H7 (cell line): ENCODE measurements around the gene SH3GL2. TPM values are rescaled to one million over a fixed set of nuclear protein-coding genes. Genes with fewer than 3 reads are reported as not detected.

Experiments used
- DNase-seq: peaks from one replicate; pipeline ENCODE4 v3.0.0; 2012
- H3K27me3 ChIP-seq: 2 replicates; pipeline ENCODE4 v1.6.0; 2011; ENCODE audit warnings: mild to moderate bottlenecking, low read length; ENCODE audit not compliant: control insufficient read depth, insufficient read depth
- H3K36me3 ChIP-seq: replicated peaks from 2 replicates; pipeline ENCODE4 v1.5.1; 2011; ENCODE audit warnings: low read length; ENCODE audit not compliant: control insufficient read depth, insufficient read depth
- H3K4me3 ChIP-seq: 2 replicates; pipeline ENCODE4 v1.5.1; 2011; ENCODE audit warnings: low read depth, mild to moderate bottlenecking, control low read depth, low read length, moderate library complexity; ENCODE audit not compliant: insufficient read depth
- total RNA-seq: library from RNA; depleted of rRNA; stranded (reverse); fragments of >200 nt; shearing (Covaris generic); gene quantifications from 2 replicates; pipeline ENCODE4 v1.2.3, GENCODE V29; 2014

SH3GL2 gene
- total RNA-seq, 1 experiment from 2014 or later, result 0.80 TPM

DNA sequence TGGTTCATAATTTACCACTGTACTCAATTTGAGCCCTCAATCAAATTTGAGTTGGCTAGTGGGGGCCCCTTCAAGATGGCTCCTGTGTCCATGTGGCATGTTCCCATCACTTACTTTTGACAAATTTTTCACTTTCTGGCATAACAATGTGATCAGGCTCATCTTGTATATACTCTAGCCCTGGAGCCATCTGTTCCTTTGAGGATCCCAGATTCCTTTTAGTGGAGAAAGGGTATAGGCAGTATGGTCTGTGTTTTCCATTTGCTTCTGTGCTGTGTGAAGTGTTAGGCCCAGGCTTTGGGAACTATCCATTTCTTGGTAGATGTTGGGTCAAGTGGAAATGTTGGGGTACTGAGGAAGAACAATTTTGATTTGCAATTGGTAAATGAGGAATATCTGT is 45.7 kb downstream of the SH3GL2 start:
- no peak overlapping the region for H3K4me3 ChIP-seq
- DNase-seq, result no peak
- H3K36me3 ChIP-seq, result no peaks in the 10 kb centered on the region
- H3K27me3 ChIP-seq, result no peaks in the 10 kb centered on the region

GRCh38 chr9:17625644-17626388 is 47.0 kb downstream of the SH3GL2 start:
- H3K4me3 ChIP-seq, result no peak overlapping the region
- no peaks in the 10 kb centered on the region for H3K27me3 ChIP-seq
- no peak for DNase-seq
- H3K36me3 ChIP-seq, result no peaks in the 10 kb centered on the region

GRCh38 chr9:17627641-17628040 is 48.8 kb downstream of the SH3GL2 start:
- Histone ChIP-seq H3K36me3 (no peaks in the 10 kb centered on the region), H3K4me3 (no peak overlapping the region), H3K27me3 (no peaks in the 10 kb centered on the region)
- no peak for DNase-seq

GRCh38 chr9:17628624-17629023 is 49.8 kb downstream of the SH3GL2 start:
- no peak for DNase-seq
- Histone ChIP-seq H3K27me3 (no peaks in the 10 kb centered on the region), H3K36me3 (no peaks in the 10 kb centered on the region), H3K4me3 (no peak overlapping the region)

DNA sequence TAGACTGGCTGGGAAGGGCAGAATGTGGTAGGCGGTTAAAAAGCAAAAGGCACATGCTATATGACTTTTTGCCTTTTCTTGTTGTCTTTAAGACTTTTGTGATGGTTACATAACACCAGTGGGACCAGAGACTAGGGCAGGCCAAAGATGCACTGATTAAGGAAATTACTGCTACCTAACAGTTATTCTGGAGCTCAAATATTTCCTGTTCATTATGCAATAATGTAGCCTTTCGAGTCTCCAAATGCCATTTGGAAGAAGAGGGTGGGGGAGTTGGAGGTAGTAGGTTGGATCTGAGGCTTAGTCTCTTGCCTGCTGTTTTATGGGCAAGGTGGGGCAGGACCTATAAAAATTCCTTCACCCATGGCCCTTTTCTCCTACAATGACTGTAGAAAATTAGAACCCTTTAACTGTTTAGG is 51.7 kb downstream of the SH3GL2 start:
- H3K27me3 ChIP-seq, result no peaks in the 10 kb centered on the region

GRCh38 chr9:17631396-17631795 is 52.5 kb downstream of the SH3GL2 start:
- no peaks in the 10 kb centered on the region for H3K36me3 ChIP-seq
- no peak overlapping the region for H3K4me3 ChIP-seq
- no peak for DNase-seq

More for the DNA sequence above, 51.7 kb downstream of the SH3GL2 start:
- no peak for DNase-seq
- H3K4me3 ChIP-seq, result no peak overlapping the region
- no peaks in the 10 kb centered on the region for H3K36me3 ChIP-seq

GRCh38 chr9:17632994-17633393 is 54.1 kb downstream of the SH3GL2 start:
- no peak overlapping the region for H3K4me3 ChIP-seq
- no peaks in the 10 kb centered on the region for H3K27me3 ChIP-seq
- H3K36me3 ChIP-seq, result no peaks in the 10 kb centered on the region
- no peak for DNase-seq

More at GRCh38 chr9:17631396-17631795, 52.5 kb downstream of the SH3GL2 start:
- H3K27me3 ChIP-seq, result no peaks in the 10 kb centered on the region

DNA sequence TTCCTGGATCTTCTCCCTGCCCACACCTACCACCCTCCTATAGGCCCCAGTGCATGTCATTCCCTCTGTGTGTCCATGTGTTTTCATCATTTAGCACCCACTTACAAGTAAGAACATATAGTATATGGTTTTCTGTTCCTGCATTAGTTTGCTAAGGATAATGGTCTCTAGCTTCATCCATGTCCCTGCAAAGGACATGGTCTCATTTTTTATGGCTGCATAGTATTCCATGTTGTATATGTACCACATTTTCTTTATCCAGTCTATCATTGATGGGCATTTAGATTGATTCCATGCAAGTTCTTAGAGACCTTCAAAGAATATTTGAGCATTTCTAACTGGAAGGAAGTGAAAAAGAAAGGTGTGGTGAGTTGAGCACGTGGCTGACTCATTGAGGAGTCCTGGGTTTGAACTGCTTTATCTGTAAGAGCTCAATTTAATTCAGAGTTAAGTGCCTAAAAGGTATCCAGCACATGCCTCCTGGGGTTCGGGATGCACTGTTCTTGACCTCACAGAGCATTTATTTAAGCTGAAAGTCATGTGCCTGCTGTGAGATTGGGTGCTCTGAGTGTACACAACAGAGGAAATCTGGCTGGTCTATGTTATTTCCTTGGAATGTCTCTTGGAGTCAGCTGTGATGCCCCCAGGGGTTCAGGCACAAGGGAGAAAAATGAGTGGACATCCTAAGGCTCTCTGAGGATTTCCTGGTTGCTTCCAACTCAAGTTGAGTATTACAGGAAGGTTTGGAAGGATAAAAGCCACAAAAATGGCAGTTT is 56.4 kb downstream of the SH3GL2 start:
- Histone ChIP-seq H3K36me3 (no peaks in the 10 kb centered on the region), H3K27me3 (no peaks in the 10 kb centered on the region), H3K4me3 (no peak overlapping the region)
- no peak for DNase-seq

DNA sequence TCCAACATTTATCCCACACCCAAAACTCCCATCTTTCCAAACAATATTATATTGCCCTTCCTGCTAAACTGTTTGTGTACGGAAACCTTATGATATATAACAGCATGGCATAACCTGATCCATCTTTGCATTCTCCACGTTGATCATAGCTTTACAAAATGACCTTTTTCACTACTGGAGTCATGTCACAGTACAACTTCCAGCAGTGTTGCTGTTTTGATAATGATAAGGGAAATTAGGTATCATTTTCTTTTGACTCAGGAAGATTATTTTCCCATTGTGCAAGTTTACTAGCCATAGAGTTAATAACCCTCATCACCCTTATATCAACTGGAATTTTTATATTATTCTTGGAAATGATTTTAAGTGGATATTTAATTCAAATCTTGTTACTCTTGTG is 57.5 kb downstream of the SH3GL2 start:
- Histone ChIP-seq H3K27me3 (no peaks in the 10 kb centered on the region), H3K4me3 (no peak overlapping the region), H3K36me3 (no peaks in the 10 kb centered on the region)
- no peak for DNase-seq

GRCh38 chr9:17636821-17637220 is 58.0 kb downstream of the SH3GL2 start:
- Histone ChIP-seq H3K36me3 (no peaks in the 10 kb centered on the region), H3K4me3 (no peak overlapping the region), H3K27me3 (no peaks in the 10 kb centered on the region)
- no peak for DNase-seq

DNA sequence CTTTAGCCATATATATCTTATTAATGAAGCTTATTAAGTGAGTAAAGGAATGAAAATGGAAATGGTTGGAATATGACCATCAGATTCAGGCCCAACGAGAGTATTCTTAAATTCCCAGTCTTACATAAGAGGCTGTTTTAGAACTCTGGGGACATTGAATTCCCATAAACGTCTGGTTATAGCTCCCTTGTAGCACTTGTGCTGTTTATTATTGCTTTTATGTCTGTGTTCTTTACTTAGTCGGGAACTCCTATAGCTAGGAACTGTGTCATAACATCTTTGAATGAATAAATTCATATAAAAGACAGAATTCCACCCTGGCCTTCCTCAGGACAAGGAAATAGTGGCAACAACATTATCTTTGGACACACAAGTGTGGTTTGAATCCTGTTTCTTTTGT is 58.4 kb downstream of the SH3GL2 start:
- no peak for DNase-seq
- no peaks in the 10 kb centered on the region for H3K36me3 ChIP-seq
- no peaks in the 10 kb centered on the region for H3K27me3 ChIP-seq

GRCh38 chr9:17648516-17648915 is 69.7 kb downstream of the SH3GL2 start:
- H3K27me3 ChIP-seq, result no peaks in the 10 kb centered on the region
- H3K36me3 ChIP-seq, result no peaks in the 10 kb centered on the region
- DNase-seq, result no peak
- H3K4me3 ChIP-seq, result no peak overlapping the region

More for the DNA sequence above, 58.4 kb downstream of the SH3GL2 start:
- H3K4me3 ChIP-seq, result no peak overlapping the region

GRCh38 chr9:17651725-17652124 is 72.9 kb downstream of the SH3GL2 start:
- Histone ChIP-seq H3K36me3 (no peaks in the 10 kb centered on the region), H3K27me3 (no peaks in the 10 kb centered on the region), H3K4me3 (no peak overlapping the region)
- no peak for DNase-seq

DNA sequence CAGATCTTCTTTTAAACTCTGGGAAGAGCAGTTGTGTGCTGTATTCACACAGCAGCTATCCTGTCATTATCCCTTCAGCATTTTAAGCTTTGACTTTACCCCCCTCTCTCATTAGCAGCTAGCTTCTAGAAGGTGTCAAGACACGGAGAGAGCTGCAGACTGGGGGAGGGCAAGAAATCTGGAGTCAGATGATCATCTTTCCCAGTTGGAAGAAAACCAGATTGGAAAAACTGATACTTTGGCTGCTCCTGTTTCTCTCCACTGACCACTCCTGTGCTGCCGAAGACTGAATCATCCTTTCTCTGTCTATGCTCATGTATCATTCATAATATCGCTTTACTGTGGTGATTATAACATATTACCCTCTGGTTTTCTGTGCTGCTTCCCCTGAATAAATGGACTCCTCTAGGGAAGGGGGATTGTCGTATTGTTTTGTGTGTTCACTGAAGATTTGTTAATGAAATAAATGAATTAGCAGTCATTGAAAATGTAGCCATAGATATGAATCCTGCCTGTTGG is 75.1 kb downstream of the SH3GL2 start:
- Histone ChIP-seq H3K27me3 (no peaks in the 10 kb centered on the region), H3K36me3 (no peaks in the 10 kb centered on the region), H3K4me3 (no peak overlapping the region)
- DNase-seq, result no peak

DNA sequence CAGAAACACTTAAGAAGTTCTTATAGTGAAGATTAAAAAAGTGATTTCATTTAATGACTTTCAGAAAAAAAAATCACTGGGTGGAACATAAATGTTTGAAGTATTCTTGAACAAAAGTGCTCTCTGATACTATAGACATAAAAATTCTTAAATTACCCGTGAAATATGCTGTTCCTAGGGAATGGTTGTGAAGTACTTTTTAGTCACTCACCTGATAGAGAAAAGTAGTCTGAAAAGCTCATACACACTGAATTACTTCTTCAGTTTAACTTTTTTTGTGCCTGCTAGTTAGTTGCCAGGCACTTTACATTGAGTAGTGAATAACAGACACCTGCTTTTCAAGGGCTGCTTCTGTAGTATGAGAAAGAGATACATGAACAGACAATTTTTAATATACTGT is 78.0 kb downstream of the SH3GL2 start:
- no peak for DNase-seq
- Histone ChIP-seq H3K4me3 (no peak overlapping the region), H3K36me3 (no peaks in the 10 kb centered on the region), H3K27me3 (no peaks in the 10 kb centered on the region)
